ENCODE data around the gene HOXC6.

Gene HOXC6

DNA sequence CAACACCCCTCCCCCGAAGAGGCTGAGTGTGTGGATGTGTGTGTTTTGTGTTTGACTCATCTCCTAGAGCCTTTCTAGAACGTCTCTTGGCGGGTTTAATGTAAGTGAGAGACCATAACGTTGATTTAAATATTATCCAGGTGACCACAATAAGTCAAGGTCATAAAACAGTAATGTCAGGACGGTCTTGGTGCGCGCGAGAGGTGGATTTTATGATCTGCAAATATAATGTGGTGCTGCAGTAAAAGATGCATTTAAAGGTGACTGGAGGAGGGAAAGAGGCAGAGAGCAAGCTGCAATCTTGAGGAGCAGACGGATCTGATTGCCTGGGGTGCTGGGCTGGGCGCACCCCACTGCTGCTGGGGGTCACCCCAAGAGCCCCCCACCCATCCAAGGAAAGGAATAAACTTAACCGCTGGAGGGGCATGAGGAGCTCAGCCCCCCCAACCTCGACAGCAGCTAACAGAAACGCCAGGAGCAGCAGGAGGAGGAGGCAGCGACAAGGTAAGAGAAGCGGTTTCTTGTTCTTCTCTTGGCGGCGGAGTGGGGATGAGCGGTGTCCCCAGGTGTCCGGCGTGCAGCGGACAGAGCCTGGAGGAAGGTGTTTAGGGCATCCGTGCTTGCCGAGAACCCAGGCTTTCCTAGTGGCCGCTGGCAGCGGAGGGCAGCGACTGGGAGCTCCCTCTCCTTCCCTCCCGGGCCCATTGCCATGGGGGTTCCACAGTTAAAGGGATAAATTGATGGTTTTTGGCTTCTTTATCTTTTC, 37.7 kb upstream of the HOXC6 start:
- no peak for DNase-seq

DNA sequence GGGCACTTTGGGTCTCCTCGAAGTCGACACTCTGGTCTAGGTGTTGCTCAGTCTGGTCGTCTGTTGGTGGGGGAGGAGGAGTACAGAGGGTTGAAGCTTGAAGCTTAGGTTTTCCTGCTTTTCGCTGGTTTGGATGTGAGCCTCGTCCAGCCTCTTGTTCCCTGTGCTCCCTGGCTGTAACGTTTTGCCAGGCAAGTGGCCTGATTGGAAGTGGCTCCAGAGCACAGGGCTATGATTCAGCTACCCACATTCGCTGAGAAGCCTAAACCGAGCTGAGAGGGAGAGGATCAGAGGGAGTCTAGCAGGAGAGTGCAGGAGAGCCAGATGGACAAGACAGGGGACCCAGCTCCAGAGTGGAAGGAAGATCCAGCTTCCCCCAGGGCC, 37.2 kb upstream of the HOXC6 start:
- no peak for DNase-seq

DNA sequence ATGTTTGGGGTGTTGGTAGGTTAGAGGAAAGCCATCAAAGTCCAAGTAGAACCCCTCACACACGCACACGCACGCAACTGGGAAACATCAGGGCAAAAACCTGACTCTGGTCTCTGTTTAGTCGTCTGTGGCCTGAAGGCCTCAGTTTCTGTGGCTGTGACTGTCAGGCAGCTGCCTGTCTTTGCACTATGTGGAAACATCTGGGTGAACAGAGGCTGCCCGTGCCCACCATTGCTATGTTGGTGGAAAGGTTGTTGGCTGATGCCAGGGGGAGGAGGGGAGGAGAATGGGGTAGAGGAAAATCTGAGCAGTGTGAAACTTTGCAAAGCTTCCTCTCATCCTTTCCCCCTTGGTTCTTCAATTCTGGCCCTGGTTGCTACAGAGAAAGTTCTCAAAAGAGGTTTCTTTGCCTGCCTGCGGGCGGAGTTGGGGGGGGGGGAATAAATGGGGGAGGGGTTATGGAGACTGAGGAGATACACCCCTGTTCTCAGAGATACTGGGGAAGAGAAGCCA, 35.8 kb upstream of the HOXC6 start:
- DNase-seq, result no peak

DNA sequence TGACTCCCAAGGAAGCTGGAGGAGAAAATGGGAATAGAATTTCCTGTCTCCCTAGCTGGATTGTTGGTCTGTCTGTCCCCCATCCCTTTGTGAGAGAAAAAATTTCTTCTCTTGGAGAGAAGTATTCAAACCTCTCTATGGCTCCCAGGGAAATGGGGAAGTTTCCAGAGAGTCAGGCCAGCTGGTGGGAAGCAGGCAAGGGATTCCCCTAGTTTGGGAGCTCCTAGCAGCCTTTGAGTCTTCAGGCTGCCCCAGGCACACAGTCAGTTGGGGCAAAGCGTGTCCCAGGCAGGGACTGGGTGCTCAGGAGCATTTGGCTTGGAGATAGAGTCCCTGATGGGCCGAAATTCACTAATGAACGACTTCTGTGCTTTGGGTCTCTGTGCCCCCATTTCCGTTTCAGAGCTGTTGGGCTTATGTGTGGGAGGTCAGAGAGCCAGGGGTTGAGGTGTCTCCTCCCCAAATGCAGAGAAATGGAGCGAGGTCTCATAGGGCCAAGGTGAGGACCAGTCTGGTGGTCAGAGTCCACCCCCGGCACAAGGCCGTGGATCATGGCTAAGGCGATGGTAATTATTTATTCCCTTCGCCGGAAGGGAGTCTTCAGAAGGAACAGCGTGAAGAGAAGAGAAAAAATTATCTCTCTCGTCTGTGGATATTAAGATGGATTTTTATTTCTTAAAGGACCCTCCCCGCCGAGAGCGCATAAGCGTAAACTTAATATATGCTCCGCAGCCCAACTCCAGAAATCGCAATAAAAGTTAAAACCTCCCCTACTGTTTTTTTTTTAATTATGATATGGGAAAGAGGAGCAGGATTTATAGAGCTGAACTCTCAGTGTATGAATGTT, 34.9 kb upstream of the HOXC6 start:
- DNase-seq, result peak in 1 of 2 donors; percentile 9

DNA sequence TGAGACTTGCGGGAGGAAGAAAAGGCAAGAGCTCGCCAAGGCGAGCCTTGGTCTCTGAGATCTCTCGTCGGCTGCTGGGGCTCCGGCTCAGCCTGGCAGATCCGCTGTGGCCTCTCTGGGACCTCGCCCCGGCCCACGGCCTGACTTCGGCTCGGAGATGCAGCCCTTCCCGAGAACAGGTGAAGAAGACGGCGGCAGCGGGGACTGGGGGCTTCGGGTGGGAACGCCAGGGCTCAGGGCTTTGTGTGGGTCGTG, 34.3 kb upstream of the HOXC6 start:
- DNase-seq, result no peak

DNA sequence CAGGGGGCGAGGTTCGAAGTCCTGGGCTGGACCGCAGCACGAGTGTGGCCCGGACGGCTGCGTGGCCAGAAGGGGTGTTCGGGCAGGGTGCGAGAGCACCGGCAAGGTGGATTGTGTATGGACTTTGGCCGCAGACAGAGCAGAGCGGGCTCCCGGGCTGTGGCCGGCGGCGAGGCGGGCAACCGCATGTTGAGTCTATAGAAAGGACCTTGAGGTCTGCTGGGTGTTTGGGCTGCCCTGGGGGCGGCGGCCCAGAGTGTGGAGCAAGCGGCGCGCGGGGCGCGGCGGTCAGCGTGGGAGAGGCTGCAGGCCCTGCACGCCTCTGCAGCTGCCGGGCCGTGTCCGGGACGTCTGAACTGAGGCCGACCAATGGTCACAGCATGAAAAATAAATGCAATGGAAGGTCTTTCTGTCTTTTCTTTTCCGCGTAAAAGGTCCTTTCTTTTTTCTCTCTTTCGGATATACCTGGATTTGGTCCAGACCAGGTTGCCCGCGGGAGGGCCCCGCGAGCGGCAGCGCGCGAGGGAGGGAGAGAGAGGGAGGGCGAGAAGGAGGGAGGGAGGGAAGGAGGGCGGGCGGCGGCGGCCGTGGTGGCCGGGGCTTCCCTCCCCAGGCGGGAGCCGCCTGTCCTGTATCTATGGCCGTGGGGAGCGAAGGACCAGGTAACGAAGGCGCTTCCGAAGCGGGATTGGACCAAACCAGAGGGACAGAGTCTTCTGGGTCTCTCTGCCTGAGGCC, 33.8 kb upstream of the HOXC6 start:
- DNase-seq, result no peak

DNA sequence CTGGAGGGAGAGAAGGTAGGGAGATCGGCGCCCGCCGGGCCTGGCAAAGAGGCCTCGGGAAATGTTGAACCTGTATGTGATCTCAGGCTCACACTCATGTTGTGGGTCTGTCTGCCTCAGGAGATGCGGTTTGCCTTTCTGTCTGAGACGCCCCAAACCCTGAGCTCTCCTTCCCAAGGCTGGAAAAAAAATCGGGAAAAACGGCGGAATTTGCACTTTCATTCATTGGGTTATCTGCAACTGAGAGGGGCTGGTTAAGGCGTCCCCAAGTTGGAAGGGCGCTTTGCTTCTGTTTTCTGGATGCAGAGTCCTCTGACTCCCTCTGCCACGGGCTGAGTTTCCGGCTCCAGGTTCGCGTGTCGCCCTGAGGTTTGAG, 33.2 kb upstream of the HOXC6 start:
- no peak for DNase-seq

DNA sequence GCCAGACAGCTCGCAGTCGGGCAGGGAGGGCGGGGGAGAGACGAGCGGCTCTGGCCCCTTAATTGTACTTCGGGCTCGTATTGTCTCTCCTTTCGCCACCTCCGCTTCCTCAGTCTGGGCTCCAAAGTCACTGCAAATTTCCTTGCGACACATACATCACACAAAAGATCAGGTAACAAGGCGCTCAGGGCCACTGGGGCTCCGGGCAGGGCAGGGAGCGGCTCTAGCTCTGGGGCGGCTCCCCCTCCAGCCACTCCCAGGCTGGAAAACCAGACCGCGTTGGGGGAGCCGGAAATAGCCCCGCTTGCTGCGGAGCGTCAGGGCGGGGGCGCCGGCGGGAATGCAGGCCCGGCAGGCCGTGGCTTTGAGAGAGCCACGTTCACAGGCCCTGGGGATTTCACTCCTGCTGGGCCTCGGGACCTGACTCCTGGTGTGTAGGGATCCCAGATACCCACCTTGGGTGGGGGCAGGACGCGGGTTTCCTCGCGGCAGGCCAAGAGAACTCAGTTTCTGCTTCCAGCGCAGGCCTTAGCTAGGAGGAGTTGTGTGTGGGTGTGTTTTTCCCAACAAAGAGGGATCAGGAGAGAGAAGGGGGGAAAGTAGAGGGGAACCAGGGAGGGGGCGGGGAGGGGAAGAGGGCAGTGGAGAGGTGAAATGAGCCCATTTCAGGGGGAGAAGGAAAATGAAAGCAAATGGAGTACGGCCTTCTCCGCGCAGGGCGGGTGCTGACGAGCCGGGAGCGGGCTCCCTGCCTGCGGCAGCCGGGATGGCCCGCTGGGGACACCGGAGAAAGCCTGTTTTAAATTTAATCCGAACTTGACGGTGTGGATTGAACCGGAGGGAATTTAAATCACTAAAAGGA, 32.6 kb upstream of the HOXC6 start:
- peak in 1 of 2 donors; percentile 12 for DNase-seq

DNA sequence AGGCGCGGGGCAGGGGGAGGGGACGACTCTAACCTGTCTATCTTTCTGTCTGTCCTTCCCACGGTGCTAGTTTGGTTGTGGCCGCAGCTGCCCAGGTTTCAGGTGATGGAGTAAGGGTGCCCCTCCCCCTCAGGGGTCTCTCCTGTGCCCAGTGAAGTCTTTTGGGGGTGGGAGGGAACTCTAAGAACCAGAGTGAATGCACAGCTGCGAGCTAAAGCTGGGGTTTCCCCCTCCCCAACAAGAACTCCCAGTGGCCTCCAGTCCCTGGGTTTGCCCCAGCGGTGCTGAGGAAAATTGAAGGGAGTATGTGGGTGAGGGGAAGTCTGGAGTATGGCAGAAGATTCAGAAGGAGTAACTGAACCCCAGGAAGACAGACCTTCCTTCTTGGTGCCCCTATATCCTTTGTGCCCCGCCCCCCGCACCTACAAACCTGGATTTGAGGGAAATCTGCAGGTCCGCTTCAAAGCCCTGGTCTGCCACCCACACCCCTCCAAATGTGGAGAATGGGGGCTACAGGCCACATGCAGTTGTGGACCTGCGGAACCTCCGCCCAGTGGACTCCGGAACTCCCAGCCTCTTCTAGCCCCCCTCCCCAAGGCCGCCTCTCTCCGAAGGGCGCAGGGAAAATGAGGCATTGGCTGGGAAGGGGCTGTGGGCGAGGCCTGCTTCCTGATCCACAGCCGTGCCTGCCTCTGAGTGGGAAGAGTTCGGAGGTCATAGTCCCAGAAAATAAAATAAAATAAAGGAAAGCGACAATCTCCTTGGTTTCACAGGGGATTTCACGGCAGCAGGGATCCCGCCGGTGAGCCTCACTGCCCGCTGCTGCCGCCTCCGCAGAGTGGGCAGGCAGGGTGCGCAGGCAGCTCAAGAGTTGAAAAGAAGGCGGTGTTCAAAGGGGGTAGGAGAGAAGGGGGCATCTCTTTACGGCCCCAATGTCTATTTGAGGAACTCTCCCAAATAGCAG, 31.7 kb upstream of the HOXC6 start:
- DNase-seq, result no peak

DNA sequence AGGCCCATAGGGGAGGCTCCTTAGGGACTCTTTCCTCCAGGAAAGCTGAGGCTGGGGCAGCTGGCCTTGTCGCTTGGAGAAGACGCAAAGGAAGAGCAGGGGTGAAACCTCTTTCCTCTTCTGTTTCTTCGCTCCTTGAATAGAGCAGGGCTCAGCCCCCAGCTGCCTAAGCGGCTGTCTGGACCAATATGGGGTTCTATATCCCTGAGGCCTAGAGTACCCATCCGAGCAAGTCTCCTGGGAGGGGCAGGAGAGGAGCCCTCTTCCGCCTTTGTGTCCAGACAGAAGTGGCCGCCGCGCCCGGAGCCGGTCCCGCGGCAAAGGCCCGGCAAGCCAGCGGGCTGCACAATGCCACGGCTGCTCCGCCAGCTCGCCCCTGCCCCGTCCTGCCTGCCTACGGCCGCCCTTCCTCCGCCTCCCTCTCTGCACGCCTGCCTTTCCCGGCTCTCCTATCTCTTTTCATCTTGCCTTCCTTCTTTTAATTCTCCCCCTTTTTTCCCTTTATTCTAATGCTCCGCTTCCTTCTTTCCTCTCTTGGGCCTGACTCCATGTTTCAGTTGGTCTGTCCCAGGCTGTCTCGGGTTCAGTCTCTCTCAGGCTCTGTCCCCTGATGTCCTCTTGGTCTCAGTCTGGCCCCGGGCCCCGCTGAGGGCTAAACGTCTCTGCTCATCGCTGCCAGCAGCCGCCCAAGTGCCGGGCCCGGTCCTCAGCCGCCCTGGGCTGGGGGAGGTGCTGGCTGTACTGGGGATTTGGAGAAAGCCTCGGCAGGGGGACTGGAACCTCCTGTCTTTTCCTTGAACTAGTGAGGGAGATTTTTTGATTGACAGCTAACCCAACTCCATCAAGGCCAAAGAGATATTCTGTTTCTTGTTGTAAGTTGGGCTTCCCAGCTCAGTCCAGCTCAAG, 30.8 kb upstream of the HOXC6 start:
- no peak for DNase-seq

DNA sequence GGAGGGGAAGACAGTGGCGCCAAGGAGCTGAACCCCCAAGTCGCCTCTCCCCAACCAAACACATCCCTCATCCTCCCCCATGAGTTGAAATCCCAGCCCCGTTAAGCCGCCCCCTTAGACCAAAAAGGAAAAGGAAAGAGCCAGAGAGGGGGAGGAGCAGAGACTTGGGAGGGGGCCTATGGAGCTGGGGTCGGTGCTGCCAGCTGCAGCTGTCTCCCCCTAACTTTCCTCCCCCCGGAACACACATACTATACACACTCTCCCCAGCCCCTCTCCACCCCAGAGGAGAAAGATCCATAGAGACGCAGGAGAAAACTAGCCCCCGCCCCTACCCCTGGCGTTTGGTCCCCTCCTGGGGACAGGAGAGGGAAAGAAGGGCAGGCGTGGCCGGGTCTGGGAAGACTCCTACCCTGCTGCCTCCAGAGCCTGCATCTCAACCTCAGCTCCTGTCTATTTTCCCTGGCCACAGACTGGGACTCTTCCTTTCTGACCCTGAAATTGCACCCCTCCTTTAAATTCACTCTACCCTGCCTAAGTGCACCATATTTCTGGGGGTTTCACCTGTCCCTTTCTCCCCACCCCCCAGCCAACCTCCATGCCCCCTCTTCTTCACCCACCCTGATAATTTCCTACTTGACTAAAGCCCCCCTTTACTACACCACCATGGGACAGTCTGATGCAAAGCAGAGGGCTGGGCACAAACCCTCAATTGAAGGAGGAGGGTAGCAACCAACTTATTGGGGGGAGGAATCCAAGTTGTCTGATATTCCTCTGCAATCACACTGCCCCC, 29.9 kb upstream of the HOXC6 start:
- DNase-seq, result no peak

DNA sequence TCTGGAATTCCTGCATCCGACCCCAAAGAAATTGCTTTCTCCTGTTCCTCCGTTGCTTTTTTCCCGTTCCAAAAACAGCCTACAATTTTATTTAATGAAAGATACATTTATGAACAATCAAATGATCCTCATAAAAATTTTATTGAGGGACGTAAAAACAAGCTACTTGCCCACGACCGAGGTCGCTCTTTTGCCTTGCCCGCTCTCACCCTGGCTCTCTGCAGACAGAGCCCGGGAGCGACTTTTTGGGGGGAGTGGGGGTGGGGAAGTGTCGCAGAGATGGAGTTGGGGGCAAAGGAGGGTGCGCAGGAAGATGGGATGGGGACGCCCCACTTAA, 29.4 kb upstream of the HOXC6 start:
- DNase-seq, result no peak

DNA sequence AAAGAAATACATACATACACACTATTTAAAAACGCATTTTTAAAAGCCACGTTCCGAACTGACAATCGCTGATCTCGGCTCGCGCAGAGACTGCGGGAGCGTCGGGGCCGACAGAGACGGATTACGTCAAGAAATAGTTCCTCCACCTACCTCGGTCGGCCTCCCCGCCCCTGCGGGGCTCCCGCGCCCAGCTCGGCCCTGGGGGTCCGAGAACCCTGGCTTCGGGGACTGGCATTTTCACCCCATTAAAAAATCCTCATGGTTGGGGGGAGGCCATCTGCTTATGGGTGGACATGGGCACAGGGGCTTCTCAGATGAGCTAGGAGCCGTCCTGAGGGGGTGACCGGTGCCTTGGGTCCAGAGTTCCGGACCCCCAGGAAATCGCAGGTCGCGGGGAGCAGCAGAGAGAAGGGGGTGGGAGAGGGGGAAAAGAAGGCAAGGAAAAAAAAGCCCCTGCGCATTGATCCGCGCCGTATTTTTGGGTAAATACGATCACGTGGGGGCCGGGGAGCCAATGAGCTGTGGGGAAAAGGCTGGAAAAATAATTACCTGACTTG, 28.6 kb upstream of the HOXC6 start:
- DNase-seq, result no peak

DNA sequence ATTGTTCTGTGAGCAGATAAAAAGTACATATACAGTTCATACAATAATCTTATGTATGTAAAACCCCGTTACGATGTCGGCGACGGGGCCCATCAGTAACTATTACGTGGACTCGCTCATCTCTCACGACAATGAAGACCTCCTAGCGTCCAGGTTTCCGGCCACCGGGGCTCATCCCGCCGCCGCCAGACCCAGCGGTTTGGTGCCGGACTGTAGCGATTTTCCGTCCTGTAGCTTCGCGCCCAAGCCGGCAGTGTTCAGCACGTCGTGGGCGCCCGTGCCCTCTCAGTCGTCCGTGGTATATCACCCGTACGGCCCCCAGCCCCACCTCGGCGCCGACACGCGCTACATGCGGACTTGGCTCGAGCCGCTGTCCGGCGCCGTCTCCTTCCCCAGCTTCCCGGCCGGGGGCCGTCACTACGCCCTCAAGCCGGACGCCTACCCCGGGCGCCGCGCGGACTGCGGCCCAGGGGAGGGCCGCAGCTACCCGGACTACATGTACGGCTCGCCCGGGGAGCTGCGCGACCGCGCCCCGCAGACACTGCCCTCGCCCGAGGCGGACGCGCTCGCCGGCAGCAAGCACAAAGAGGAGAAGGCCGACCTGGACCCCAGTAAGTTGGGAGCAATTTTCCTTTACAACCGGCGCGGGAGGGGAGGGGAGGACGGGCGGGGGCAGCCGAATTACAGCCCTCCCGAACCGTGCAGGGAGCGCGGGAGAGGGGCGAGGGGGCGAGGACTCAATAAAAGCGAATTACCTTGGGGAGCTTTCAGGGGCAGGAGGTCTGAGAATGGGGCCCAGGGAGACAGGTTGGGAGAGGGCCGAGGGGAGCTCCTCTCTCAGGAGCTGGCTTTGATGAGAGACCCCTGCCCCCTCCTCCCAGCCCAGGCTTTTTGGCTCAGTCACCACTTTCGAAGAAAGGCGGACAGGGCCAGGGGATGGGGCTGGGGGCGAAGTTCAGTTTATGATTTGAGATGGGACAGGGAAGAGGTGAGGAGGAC, 27.8 kb upstream of the HOXC6 start, which contains the start of gene HOXC9:
HOXC9 (plus strand) TSS at position 46 of the 999 bp plus-strand sequence; CDS start at position 74, 28 bp downstream.
- no peak for DNase-seq

DNA sequence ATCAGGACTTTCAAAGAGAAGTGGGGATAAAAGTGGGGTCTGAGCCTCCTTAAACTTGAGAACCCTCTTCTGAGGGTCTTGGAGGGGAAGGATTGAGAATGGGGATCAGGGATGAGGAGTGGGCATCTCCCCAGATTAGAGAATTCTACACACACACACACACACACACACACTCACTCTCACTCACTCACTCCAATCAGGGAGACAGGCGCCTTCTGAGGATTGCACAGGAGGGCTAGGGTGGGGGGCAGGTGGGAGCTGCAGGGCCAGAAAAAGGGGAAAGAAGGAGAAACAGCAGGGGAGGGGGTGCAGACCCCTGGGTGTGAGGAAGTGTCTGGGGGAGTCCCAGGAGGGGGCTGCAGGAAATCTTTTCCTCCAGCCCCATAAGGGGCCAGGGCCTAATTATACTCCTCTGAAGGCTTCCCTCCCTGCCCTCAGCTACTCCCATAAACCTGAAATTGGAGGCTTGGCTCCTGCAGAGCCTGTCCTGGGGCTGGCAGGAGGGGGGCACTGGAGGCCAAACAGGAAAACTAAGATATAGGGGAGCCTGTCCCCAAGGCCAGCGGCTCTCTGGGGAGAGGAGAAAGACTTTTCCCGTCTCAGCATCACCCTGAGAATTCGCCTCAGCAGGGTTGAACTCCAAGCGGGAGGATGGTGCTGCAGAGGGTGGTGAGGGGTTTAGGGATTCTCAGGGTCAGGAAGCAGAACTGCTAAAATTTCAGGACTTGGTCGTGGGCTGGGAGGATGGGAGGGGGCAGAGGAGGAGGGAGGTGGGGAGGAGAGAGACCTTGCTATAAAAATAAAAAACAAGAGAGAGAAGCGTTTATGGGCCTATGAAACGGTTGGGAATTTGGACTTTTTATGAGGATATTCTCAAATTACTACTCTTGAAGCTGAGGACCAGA, 26.7 kb upstream of the HOXC6 start:
- no peak for DNase-seq

DNA sequence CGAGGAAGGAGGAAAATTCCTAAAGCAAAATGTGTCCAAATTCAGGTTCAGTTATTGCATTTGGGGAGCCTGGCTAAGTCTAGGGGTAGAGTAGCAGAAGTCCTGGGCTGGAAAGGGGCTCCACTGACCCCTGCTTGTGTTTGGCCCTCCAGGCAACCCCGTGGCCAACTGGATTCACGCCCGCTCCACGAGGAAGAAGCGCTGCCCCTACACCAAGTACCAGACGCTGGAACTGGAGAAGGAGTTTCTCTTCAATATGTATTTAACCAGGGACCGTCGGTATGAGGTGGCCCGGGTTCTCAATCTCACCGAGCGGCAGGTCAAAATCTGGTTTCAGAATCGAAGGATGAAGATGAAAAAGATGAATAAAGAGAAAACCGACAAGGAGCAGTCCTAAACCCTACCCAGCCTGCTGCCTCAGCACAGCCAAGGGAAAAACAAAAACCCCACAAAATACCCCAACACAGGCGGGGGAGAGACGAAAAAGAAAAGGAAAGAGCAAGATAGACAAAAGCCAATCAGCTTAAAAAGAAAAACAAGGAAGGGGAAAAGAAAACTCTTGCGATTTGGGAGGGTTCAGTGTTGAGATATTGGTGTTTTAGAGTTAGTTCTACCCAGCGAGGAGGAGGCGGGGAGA, 25.8 kb upstream of the HOXC6 start:
- no peak for DNase-seq

Data from inflammatory macrophage treated with lipopolysaccharide for 1 hour (primary cell).